Gastroesophageal sphincter (tissue), 3 donors: ENCODE results near the gene SH3PXD2B.

Experiments
- CTCF ChIP-seq, 4 experiments: fragments of 200-600 bp in 2 of 4; fragments of 450-650 bp in 2 of 4; sonication (generic) in 1 of 4; IDR thresholded peaks; one replicate each; pipeline ENCODE4 v1.5.1; 2017 to 2019; ENCODE audit warnings: antibody characterized with exemption in 4 of 4, mild to moderate bottlenecking in 2 of 4, moderate library complexity in 2 of 4
- POLR2A ChIP-seq, 2 donors: fragments of 450-650 bp; IDR thresholded peaks; one replicate each; pipeline ENCODE4 v1.6.1; 2017; ENCODE audit warnings: antibody characterized with exemption in 2 of 2, mild to moderate bottlenecking in 2 of 2, moderate library complexity in 1 of 2
- POLR2AphosphoS5 ChIP-seq: sonication (generic); formaldehyde crosslinking; IDR thresholded peaks from one replicate; pipeline ENCODE4 v1.6.1; 2017; ENCODE audit warnings: antibody characterized with exemption

DNA sequence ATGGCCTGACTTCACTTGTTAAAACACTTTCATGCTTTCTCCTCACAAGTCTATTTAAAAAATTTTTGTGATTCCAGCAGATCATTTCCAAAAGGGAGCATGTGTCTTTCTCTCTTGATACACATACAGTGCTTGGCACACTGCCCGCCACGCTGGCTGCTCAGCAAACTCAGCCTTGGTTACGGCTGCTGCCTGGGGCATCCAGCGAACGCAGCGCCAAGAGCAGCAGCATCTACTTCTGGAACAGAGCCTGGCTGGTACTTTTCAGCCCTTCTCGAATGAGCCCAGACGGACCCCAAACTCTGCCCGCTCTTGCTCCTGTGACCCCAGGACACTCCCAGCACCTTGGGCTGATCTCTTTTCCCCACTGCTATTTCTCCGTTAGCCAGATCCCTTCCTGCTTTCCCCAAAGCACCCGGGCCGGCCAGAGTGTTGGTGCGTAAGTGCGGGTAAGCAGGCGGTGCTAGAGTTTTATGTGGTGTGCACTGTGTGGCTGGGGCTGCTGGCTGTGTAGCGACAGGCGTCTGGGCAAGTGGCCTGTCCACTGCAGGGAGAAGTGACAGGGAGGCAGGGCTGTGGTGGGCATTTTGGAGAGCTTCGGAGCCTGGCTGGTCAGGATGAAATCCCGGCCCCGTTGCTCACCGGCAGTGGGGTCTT, 73.2 kb downstream of the SH3PXD2B start:
- TF ChIP-seq POLR2A (IDR thresholded peaks at IDR 0.05) (no peak), CTCF (IDR thresholded peaks at IDR 0.05) (no peak), POLR2AphosphoS5 (peak; percentile 44)
